HG03064 (cell line): ENCODE data around the gene EGF.
"Not testable (repeated sequence)": the region's sequence is repeated elsewhere in the genome, so short reads cannot be mapped to it uniquely, and the experiment has no call there.

Experiments used
- ATAC-seq: cut with Tn5 transposase; IDR thresholded peaks from one replicate; pipeline ENCODE4 v1.9.1; 2021; ENCODE audit warnings: low read depth; ENCODE audit not compliant: unreplicated experiment

The EGF gene

GRCh38 chr4:109913596-109914241 lies 1.0 kb downstream of the EGF start:
- no peak for ATAC-seq

- ATAC-seq = no peak
Measured at GRCh38 chr4:109914322-109914721, 1.6 kb downstream of the EGF start.

- no peak for ATAC-seq
Measured at GRCh38 chr4:109915385-109916026, 2.8 kb downstream of the EGF start.

- ATAC-seq = no peak
Measured at GRCh38 chr4:109916027-109916409, 3.3 kb downstream of the EGF start.

GRCh38 chr4:109921384-109921808 lies 8.7 kb downstream of the EGF start:
- no peak for ATAC-seq

GRCh38 chr4:109925396-109925795 lies 12.7 kb downstream of the EGF start:
- no peak for ATAC-seq

- ATAC-seq = no peak
Measured at GRCh38 chr4:109928327-109929045, 15.8 kb downstream of the EGF start.

- no peak for ATAC-seq
Measured at GRCh38 chr4:109930464-109930863, 17.8 kb downstream of the EGF start.

GRCh38 chr4:109930872-109931271 lies 18.2 kb downstream of the EGF start:
- ATAC-seq = no peak

GRCh38 chr4:109931318-109931717 lies 18.6 kb downstream of the EGF start:
- no peak for ATAC-seq

- not testable (repeated sequence) for ATAC-seq
Measured at GRCh38 chr4:109937352-109937751, 24.7 kb downstream of the EGF start.

- no peak for ATAC-seq
Measured at GRCh38 chr4:109939190-109939589, 26.5 kb downstream of the EGF start.

GRCh38 chr4:109942292-109942926 lies 29.7 kb downstream of the EGF start:
- ATAC-seq = no peak

- no peak for ATAC-seq
Measured at GRCh38 chr4:109943745-109944144, 31.1 kb downstream of the EGF start.

- ATAC-seq = no peak
Measured at GRCh38 chr4:109944591-109944990, 31.9 kb downstream of the EGF start.

GRCh38 chr4:109945056-109945455 lies 32.4 kb downstream of the EGF start:
- ATAC-seq = no peak

GRCh38 chr4:109946120-109946519 lies 33.4 kb downstream of the EGF start:
- ATAC-seq = no peak

- ATAC-seq = no peak
Measured at GRCh38 chr4:109947457-109947856, 34.8 kb downstream of the EGF start.

- ATAC-seq = no peak
Measured at GRCh38 chr4:109947918-109948317, 35.2 kb downstream of the EGF start.

- not testable (repeated sequence) for ATAC-seq
Measured at GRCh38 chr4:109949099-109949718, 36.5 kb downstream of the EGF start.

GRCh38 chr4:109952612-109953011 lies 39.9 kb downstream of the EGF start:
- no peak for ATAC-seq
